ENCODE data around the gene TBCC.

DNA sequence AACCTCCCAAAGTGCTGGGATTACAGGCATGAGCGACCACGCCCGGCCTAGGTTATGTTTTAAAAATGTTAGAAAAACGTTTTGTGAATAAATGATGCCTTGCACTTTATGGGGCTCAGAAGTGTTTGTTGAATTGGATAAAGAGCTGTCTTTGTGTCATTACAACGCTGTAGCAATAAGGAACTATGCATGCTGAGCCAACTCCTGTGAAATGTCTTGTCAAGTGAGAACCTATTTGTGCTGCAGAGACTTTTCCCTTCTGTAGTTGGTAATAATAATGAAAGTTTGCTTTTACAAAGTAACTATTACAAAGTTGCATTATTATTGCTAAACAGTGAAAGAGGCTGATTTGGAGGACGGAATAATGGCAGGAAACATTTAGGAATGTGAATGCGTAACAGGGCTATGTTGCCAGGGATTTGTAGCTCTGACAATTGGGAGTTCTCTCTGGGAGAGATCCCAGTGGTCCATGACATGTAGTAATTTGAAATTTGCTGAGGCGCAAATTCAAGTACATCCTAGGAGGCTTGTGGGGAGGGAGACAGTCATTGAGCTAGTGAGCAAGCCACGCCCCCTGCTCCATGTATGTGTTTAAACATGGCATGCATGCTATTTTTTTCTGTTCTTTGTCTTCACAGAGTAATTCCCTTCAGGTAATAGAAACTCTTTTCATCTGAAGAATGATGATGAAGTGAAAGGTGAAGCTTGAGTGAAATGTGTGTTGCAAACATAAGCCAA is 19.2 kb upstream of the TBCC start:
- TF ChIP-seq, protein P1, sequence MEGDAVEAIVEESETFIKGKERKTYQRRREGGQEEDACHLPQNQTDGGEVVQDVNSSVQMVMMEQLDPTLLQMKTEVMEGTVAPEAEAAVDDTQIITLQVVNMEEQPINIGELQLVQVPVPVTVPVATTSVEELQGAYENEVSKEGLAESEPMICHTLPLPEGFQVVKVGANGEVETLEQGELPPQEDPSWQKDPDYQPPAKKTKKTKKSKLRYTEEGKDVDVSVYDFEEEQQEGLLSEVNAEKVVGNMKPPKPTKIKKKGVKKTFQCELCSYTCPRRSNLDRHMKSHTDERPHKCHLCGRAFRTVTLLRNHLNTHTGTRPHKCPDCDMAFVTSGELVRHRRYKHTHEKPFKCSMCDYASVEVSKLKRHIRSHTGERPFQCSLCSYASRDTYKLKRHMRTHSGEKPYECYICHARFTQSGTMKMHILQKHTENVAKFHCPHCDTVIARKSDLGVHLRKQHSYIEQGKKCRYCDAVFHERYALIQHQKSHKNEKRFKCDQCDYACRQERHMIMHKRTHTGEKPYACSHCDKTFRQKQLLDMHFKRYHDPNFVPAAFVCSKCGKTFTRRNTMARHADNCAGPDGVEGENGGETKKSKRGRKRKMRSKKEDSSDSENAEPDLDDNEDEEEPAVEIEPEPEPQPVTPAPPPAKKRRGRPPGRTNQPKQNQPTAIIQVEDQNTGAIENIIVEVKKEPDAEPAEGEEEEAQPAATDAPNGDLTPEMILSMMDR (IDR thresholded peaks at IDR 0.05), result no peak
- no peak for TF ChIP-seq POLR2A (IDR thresholded peaks at IDR 0.05)
